Tibial artery (tissue), 4 donors: ENCODE measurements around the gene ALDH6A1.
A peak's percentile ranks its signal among the peaks of the same experiment; 100 is the strongest.

Experiments
- DNase-seq, 2 donors: peaks; one replicate each; pipeline ENCODE4 v3.0.0-alpha.2; 2019
- H3K27ac ChIP-seq, 2 donors: fragments of 200-600 bp; sonication (generic) in 1 of 2; 1 replicate in 1 of 2; 2 replicates in 1 of 2; pipeline ENCODE4 v1.5.1; 2018 to 2019; ENCODE audit warnings: mild to moderate bottlenecking in 1 of 2
- H3K27me3 ChIP-seq, 2 donors: fragments of 200-600 bp; sonication (generic) in 1 of 2; one replicate each; pipeline versions ENCODE4 v1.5.1 to v1.6.0; 2016 to 2019
- H3K36me3 ChIP-seq, 3 donors: fragments of 200-600 bp; sonication (generic) in 2 of 3; one replicate each; pipeline ENCODE4 v1.5.1; 2016 to 2019; ENCODE audit warnings: mild to moderate bottlenecking in 2 of 3
- H3K4me1 ChIP-seq, 4 donors: fragments of 200-600 bp; sonication (generic) in 2 of 4; 1 replicate in 3 of 4; 2 replicates in 1 of 4; pipeline ENCODE4 v1.5.1; 2016 to 2019
- H3K4me3 ChIP-seq, 2 donors: fragments of 200-600 bp; sonication (generic) in 1 of 2; 1 replicate in 1 of 2; 2 replicates in 1 of 2; pipeline ENCODE4 v1.5.1; 2018 to 2019; ENCODE audit warnings: mild to moderate bottlenecking in 2 of 2
- H3K9me3 ChIP-seq, 3 donors: fragments of 200-600 bp; sonication (generic) in 1 of 3; one replicate each; pipeline ENCODE4 v1.5.1; 2016 to 2019
- CTCF ChIP-seq, 2 experiments: fragments of 200-600 bp in 1 of 2; fragments of 450-650 bp in 1 of 2; IDR thresholded peaks; one replicate each; pipeline ENCODE4 v1.5.1; 2017 to 2019; ENCODE audit warnings: antibody characterized with exemption in 2 of 2, mild to moderate bottlenecking in 1 of 2, moderate library complexity in 1 of 2
- intact Hi-C: fragments of 100-400 bp; cut with DNase I; formaldehyde crosslinking; loops from one replicate; pipeline ENCODE4 v1.15.0; 2023; ENCODE audit warnings: low total_unique reads

ALDH6A1 gene

GRCh38 chr14:74109369-74109768, 25.1 kb upstream of the ALDH6A1 start:
- Histone ChIP-seq H3K9me3 (no peaks in the 10 kb centered on the region), H3K27ac (no peak overlapping the region), H3K27me3 (no peaks in the 10 kb centered on the region), H3K4me3 (no peak overlapping the region), H3K36me3 (peaks cover 0 to 40% (median 8%) of the 10 kb centered on the region in 3 donors), H3K4me1 (peaks cover 0 to 10% (median 2%) of the 10 kb centered on the region in 4 donors)
- DNase-seq, result no peak
- intact Hi-C loops, result no loop called here
- TF ChIP-seq CTCF (IDR thresholded peaks at IDR 0.05), result no peak

- Histone ChIP-seq H3K9me3 (no peaks in the 10 kb centered on the region), H3K27ac (no peak overlapping the region), H3K36me3 (peaks cover 10 to 55% (median 26%) of the 10 kb centered on the region in 3 donors), H3K4me1 (peaks cover 0 to 10% (median 2%) of the 10 kb centered on the region in 4 donors), H3K27me3 (no peaks in the 10 kb centered on the region), H3K4me3 (no peak overlapping the region)
- TF ChIP-seq CTCF (IDR thresholded peaks at IDR 0.05), result no peak
- no peak for DNase-seq
- intact Hi-C loops, result no loop called here
Observed at GRCh38 chr14:74105381-74105780, 21.1 kb upstream of the ALDH6A1 start.

GRCh38 chr14:74089251-74090020, 5.2 kb upstream of the ALDH6A1 start:
- intact Hi-C loops, result no loop called here
- no peak for DNase-seq
- H3K27ac ChIP-seq, result no peak overlapping the region

GRCh38 chr14:74085828-74086227, 1.6 kb upstream of the ALDH6A1 start:
- no peak overlapping the region for H3K27ac ChIP-seq
- H3K4me1 ChIP-seq, result peaks cover 0 to 29% (median 20%) of the 10 kb centered on the region in 4 donors
- no peak for DNase-seq
- peak overlapping the region; percentile 71 to 94 for H3K4me3 ChIP-seq
- TF ChIP-seq CTCF (IDR thresholded peaks at IDR 0.05), result no peak
- H3K9me3 ChIP-seq, result no peaks in the 10 kb centered on the region
- intact Hi-C loops, result no loop called here
- no peaks in the 10 kb centered on the region for H3K27me3 ChIP-seq
- no peaks in the 10 kb centered on the region for H3K36me3 ChIP-seq

More at GRCh38 chr14:74089251-74090020, 5.2 kb upstream of the ALDH6A1 start:
- no peak for TF ChIP-seq CTCF (IDR thresholded peaks at IDR 0.05)
- H3K4me1 ChIP-seq, result peaks cover 0 to 14% (median 9%) of the 10 kb centered on the region in 4 donors
- H3K9me3 ChIP-seq, result no peaks in the 10 kb centered on the region
- H3K27me3 ChIP-seq, result no peaks in the 10 kb centered on the region
- peaks cover 2 to 32% (median 10%) of the 10 kb centered on the region in 3 donors for H3K36me3 ChIP-seq
- H3K4me3 ChIP-seq, result no peak overlapping the region

GRCh38 chr14:74085047-74085637, 889 bp upstream of the ALDH6A1 start:
- Histone ChIP-seq H3K36me3 (no peaks in the 10 kb centered on the region), H3K27me3 (no peaks in the 10 kb centered on the region), H3K27ac (peak overlapping the region; percentile 79 to 90), H3K4me1 (peaks cover 0 to 29% (median 20%) of the 10 kb centered on the region in 4 donors), H3K9me3 (no peaks in the 10 kb centered on the region), H3K4me3 (peak overlapping the region; percentile 71 to 94)
- no peak for TF ChIP-seq CTCF (IDR thresholded peaks at IDR 0.05)
- DNase-seq, result no peak
- intact Hi-C loops, result no loop called here
